Activated CD4-positive, CD25-positive, alpha-beta regulatory T cell (primary cell): ENCODE data around the gene FAM162A.

Source experiments
- DNase-seq, 4 experiments: peaks; one replicate each; lab custom pipeline; 2025; lab: John Stamatoyannopoulos, UW

The FAM162A gene

GRCh38 chr3:122387709-122388108, 3.7 kb downstream of the FAM162A start:
- no peak for DNase-seq

DNA sequence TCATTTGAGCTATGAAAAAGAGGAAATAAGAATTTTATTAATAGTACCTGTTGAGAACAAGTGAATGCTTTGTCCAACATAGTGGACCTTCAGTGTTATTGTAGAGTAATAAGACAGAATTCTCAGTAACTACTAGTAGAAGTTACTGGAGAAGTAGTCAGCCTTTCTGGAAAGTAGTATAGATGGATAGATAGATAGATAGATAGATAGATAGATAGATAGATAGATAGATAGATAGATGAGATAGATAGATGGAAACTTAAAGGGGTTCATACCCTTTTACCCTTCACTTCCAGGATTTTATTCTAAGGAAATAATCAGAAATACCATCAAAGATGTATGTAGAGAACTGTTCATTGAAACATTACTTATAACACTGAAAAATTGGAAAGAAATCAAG, 5.2 kb downstream of the FAM162A start:
- no peak for DNase-seq

DNA sequence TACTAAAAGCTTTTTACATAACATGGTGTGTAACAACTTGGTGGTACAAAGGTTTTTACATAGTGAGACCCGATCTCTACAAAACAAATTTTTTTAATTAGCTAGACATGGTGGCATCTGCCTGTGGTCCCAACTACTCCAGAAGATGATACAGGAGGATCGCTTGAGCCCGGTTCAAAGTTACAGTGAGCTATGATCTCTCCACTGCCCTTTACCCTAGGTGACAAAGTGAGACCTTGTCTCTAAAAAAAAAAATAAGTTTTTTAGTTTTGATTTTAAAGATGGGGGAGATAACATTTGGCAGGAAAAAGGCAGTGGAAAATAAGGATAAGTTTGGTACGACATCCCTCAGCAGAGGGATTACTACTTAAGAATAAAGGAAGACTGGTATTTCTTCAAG, 5.9 kb downstream of the FAM162A start:
- DNase-seq, result no peak

GRCh38 chr3:122390665-122391064, 6.7 kb downstream of the FAM162A start:
- no peak for DNase-seq

GRCh38 chr3:122391681-122392446, 7.9 kb downstream of the FAM162A start:
- DNase-seq, result no peak

DNA sequence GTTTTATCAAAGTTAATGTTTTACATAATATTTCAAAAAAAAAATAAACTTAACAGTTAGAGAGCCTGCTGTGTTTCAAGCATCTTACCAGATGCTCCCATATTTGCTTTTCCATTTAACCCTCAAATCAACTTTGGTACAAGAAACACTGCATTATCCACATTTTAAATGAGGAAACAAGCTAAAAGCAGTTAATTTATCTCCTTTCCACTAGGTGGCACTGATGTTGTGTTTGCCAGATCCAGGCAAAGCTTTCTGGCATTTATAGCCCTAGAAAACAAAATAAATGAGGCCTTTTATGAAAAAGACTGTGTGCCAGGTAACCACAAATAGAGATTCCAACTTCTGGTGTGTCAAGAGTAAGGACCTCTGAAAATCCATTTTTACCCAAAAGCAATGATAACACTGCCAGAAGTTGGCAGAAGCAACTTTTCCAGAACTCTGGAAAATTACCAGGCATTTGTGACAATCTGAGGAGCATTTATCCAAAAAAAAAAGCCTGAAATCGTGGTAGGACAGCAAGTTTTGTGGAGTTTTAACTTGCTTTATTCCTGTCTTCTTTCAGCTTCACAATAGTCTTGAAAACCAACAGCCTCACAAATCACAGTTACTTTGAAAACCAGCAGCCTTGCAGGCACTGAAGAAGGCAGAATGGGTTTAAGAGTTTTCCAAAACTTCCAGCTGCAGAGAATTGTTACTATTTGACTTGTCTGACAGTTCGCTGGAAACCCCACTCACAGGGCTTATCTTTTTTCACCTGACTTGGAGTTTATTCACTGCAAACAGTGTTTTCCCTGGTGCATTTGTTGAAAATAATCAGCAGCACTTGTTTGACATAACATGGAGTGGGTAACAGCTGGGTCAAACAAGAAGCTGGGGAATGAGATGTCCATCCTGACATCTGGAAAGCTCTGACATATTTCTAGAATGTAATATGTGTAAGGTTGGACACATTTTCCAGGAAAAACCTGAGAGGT, 9.2 kb downstream of the FAM162A start:
- DNase-seq, result no peak

- DNase-seq, result no peak
These were observed 10.2 kb downstream of the FAM162A start for GRCh38 chr3:122394173-122394572.

DNA sequence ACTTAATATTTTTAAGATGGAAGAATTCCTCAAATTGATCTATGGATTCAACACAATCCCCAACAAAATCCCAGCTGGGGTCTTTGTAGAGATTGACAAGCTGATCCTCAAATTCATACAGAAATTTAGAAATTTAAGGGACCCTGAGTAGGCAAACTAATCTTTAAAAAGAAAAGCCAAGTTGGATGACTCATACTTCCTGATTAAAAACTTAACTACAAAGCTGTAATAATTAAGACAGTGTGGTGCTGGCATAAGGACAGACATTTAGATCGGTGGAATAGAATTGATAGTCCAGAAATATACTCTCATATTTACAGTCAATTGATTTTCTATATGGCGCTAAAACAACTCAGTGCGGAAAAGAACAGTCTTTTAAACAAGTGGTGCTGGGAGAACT, 11.6 kb downstream of the FAM162A start:
- DNase-seq, result no peak

- no peak for DNase-seq
These were observed 12.5 kb downstream of the FAM162A start for GRCh38 chr3:122396511-122396910.

DNA sequence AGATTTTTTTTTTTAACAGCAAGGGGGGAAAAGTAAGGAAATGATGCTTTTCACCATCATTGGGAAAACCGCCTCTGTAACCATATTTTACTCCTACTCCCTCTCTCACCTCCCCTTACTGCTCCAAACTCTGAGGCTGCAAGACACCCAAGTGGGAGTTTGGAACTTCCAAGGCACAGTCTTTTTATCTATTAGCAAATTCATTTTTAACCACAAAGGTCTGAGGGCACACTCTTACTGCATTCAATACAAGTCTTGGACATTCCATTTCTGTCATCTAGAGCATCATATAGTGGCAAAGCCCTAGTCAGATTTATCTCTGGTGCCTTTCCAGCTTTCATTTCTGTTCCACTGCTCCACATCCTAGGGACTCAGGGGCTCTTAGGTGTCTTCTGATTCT, 13.2 kb downstream of the FAM162A start:
- no peak for DNase-seq

DNA sequence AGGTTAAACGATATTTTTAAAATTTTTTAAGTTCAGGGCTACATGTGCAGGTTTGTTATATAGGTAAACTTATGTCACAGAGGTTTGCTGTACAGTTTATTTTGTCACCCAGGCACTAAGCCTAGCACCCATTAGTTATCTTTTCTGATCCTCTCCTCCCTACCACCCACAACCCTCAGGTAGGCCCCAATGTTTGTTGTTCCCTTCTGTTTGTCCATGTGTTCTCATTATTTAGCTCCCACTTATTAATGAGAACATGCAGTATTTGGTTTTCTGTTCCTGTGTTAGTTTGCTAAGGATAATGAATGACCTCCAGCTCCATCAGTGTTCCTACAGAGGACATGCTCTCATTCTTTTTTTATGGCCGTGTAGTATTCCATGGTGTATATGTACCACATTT, 14.9 kb downstream of the FAM162A start:
- no peak for DNase-seq

DNA sequence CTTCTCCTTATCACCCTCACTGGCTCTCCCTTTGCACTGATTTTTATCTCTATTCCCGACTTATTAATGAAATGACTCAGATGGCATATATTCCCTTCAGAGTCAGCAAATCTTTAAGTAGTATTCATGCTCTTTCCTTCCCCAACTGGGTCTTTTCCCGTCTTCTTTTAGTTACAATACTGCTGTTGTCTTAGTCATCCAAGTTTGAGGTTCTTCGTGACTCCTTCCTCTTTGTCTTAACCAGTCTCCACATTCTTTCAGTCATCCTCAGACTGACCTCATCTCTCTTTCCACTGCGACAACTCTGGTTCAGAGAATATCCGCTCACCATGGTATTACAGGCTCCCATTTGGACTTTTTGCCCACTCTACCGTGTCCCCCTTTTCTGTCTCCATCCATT, 19.5 kb downstream of the FAM162A start:
- no peak for DNase-seq

DNA sequence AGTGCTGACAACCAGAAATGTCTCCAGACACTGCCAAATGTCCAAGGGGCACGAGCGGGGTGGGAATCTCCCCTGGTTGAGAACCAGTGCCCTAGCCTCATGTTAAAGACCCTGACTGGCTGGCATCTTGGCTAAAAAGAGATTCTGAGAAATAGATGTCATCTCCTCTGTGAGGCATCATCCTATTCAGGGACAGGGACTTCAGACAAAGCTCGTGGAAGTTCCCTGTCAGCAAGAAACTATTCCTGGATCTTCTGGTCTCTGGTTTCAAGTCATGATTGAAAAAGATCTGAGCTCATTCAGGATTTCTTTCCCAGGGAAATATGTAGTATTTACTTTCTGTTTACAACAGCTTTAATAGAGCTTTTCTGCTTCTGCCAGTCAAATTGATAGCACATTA, 21.0 kb downstream of the FAM162A start:
- DNase-seq, result no peak

- DNase-seq, result no peak
These were observed 22.2 kb downstream of the FAM162A start for GRCh38 chr3:122406198-122406597.

DNA sequence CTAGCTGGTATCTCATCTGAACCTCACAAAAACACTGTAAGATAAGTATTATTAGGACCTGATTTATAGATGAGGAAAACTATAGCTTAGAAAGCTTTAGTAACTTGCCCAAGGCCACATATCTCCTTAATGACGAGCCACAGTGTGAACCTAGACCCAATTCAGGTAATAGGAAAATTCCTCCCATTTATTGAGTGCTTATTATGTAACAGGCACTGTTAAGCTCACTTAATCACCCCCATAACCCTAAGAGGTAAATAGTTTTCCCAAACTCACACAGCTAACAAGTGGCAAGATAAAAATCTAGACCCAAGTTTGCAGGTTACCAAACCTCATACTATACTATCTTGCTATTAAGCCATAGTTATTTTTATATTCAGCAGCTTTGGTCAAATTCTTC, 24.0 kb downstream of the FAM162A start:
- DNase-seq, result no peak

DNA sequence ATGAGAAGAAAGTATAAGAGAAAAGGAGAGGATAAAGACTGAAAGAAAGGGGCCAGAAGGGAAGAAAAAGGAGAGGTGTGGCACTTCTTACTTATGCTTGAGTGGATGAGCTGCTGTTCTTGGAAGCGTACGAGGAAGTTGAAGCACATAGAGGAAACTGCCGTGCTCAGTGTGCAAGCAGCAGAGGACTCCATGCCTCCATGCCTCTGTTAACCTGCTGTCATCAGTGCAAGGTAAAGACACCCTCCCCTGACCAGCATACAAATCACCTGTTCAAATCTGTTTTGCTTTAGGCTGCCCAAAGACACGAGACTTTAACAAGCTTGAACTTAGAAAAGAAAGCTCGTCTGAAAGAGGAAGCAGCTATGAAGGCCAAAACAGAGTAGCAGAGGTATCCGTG, 25.5 kb downstream of the FAM162A start:
- no peak for DNase-seq

GRCh38 chr3:122410111-122410510, 26.1 kb downstream of the FAM162A start:
- DNase-seq, result no peak

- DNase-seq, result no peak
These were observed 26.7 kb downstream of the FAM162A start for GRCh38 chr3:122410639-122411038.

DNA sequence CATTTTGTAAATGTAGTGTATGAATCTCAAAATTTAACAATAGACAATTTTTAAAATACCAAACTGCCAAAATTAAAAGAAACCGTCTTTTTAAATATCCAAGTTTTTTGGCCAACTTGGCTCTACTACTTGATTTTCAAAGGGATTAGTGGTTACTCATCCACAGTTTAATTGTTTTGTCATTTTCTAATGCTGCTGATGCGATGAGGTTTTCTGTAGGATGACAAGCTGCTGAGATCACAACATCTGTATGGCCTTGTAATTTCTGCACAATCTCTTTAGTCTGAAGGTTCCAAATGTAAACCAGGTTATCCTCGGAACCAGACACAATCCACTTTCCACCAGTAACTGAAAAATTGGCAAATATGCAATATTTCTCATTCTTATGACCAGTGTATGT, 30.4 kb downstream of the FAM162A start:
- no peak for DNase-seq

GRCh38 chr3:122415104-122415744, 31.2 kb downstream of the FAM162A start:
- DNase-seq, result no peak

GRCh38 chr3:122415762-122416654, 32.0 kb downstream of the FAM162A start, which contains the start of gene WDR5B:
Gene WDR5B, minus strand, starts transcription at chr3:122416062. Its CDS starts 534 bp downstream, at chr3:122415528.
- no peak for DNase-seq
